Measurements from ENCODE around the gene IFT52.

GRCh38 chr20:43666376-43667328 is 75.9 kb downstream of the IFT52 start, which contains the start of gene MYBL2:
- TF ChIP-seq EZH2 (IDR thresholded peaks at IDR 0.05; ENCODE audit: low read length, unreplicated experiment) (no peak), CTCF (conservative IDR thresholded peaks at IDR 0.05; ENCODE audit: low read depth, low read length) (no peak)

Data from PC-3 (cell line).